Measurements from ENCODE around the gene CEACAM1.

The CEACAM1 gene

GRCh38 chr19:42478765-42479311 is 49.4 kb downstream of the CEACAM1 start:
- H3K4me3 ChIP-seq (ENCODE audit: low read length), result no peak overlapping the region
- H3F3A ChIP-seq (ENCODE audit: control insufficient read depth, insufficient read depth), result no peaks in the 10 kb centered on the region

GRCh38 chr19:42477933-42478332 is 50.3 kb downstream of the CEACAM1 start:
- Histone ChIP-seq H4K20me1 (ENCODE audit: control insufficient read depth, insufficient read depth, low read depth, low read length) (no peaks in the 10 kb centered on the region), H3K4me3 (ENCODE audit: low read length) (no peak overlapping the region), H3K27me3 (ENCODE audit: control insufficient read depth, low read length) (no peaks in the 10 kb centered on the region), H3K79me2 (ENCODE audit: control insufficient read depth, low read length) (no peaks in the 10 kb centered on the region), H3K4me1 (ENCODE audit: control insufficient read depth, low read length) (peaks cover 16% of the 10 kb centered on the region), H3F3A (ENCODE audit: control insufficient read depth, insufficient read depth) (no peaks in the 10 kb centered on the region), H3K9me2 (replicated peaks; ENCODE audit: control insufficient read depth, low read length) (no peaks in the 10 kb centered on the region), H3K27ac (ENCODE audit: low read depth, low read length) (no peak overlapping the region), H3K36me3 (ENCODE audit: control insufficient read depth, low read length) (no peaks in the 10 kb centered on the region), H3K9me3 (ENCODE audit: control insufficient read depth, insufficient read depth, low read length) (no peaks in the 10 kb centered on the region), H3K4me2 (ENCODE audit: low read length) (no peak overlapping the region)
- no peak for TF ChIP-seq CTCF (IDR thresholded peaks at IDR 0.05; ENCODE audit: low read depth, low read length, poor library complexity, severe bottlenecking)

More at GRCh38 chr19:42478765-42479311, 49.4 kb downstream of the CEACAM1 start:
- Histone ChIP-seq H3K9me3 (ENCODE audit: control insufficient read depth, insufficient read depth, low read length) (no peaks in the 10 kb centered on the region), H4K20me1 (ENCODE audit: control insufficient read depth, insufficient read depth, low read depth, low read length) (no peaks in the 10 kb centered on the region), H3K9me2 (replicated peaks; ENCODE audit: control insufficient read depth, low read length) (no peaks in the 10 kb centered on the region), H3K79me2 (ENCODE audit: control insufficient read depth, low read length) (no peaks in the 10 kb centered on the region), H3K4me2 (ENCODE audit: low read length) (no peak overlapping the region), H3K4me1 (ENCODE audit: control insufficient read depth, low read length) (peaks cover 14% of the 10 kb centered on the region), H3K27me3 (ENCODE audit: control insufficient read depth, low read length) (no peaks in the 10 kb centered on the region), H3K27ac (ENCODE audit: low read depth, low read length) (no peak overlapping the region), H3K36me3 (ENCODE audit: control insufficient read depth, low read length) (no peaks in the 10 kb centered on the region)
- TF ChIP-seq CTCF (IDR thresholded peaks at IDR 0.05; ENCODE audit: low read depth, low read length, poor library complexity, severe bottlenecking) (no peak), EZH2phosphoT487 (IDR thresholded peaks at IDR 0.05; ENCODE audit: borderline replicate concordance, low read length) (no peak)

GRCh38 chr19:42477117-42477516 is 51.2 kb downstream of the CEACAM1 start:
- H3K4me2 ChIP-seq (ENCODE audit: low read length), result no peak overlapping the region
- H3K9me2 ChIP-seq (replicated peaks; ENCODE audit: control insufficient read depth, low read length), result no peaks in the 10 kb centered on the region
- H3K4me1 ChIP-seq (ENCODE audit: control insufficient read depth, low read length), result peaks cover 22% of the 10 kb centered on the region

More at GRCh38 chr19:42477117-42477516, 51.2 kb downstream of the CEACAM1 start:
- Histone ChIP-seq H4K20me1 (ENCODE audit: control insufficient read depth, insufficient read depth, low read depth, low read length) (no peaks in the 10 kb centered on the region), H3K9me3 (ENCODE audit: control insufficient read depth, insufficient read depth, low read length) (no peaks in the 10 kb centered on the region), H3K27ac (ENCODE audit: low read depth, low read length) (no peak overlapping the region), H3K4me3 (ENCODE audit: low read length) (no peak overlapping the region), H3K79me2 (ENCODE audit: control insufficient read depth, low read length) (no peaks in the 10 kb centered on the region), H3K36me3 (ENCODE audit: control insufficient read depth, low read length) (no peaks in the 10 kb centered on the region), H3K27me3 (ENCODE audit: control insufficient read depth, low read length) (no peaks in the 10 kb centered on the region), H3F3A (ENCODE audit: control insufficient read depth, insufficient read depth) (no peaks in the 10 kb centered on the region)
- TF ChIP-seq CTCF (IDR thresholded peaks at IDR 0.05; ENCODE audit: low read depth, low read length, poor library complexity, severe bottlenecking), result no peak
- no peak for TF ChIP-seq EZH2phosphoT487 (IDR thresholded peaks at IDR 0.05; ENCODE audit: borderline replicate concordance, low read length)

Measured in DOHH2 (cell line).